Measurements from ENCODE around the gene CD300LD.

CD300LD gene

GRCh38 chr17:74536890-74537289, 55.2 kb downstream of the CD300LD start:
- Histone ChIP-seq H3K27me3 (ENCODE audit: insufficient read depth, low read length) (0 out of 2 replicates have a peak, but pooled peaks cover 4% of the 10 kb centered on the region), H3K4me1 (ENCODE audit: insufficient read depth, low read length, severe bottlenecking) (no peaks in the 10 kb centered on the region), H4K20me1 (ENCODE audit: insufficient read depth, low read length) (no peaks in the 10 kb centered on the region), H3K27ac (ENCODE audit: low read depth, low read length, poor library complexity, severe bottlenecking) (no peak overlapping the region), H3K9me2 (ENCODE audit: low read depth, low read length) (no peaks in the 10 kb centered on the region), H3K4me2 (ENCODE audit: low read length) (no peak overlapping the region), H3K79me2 (ENCODE audit: insufficient read depth, low read length) (no peaks in the 10 kb centered on the region), H3K36me3 (ENCODE audit: insufficient read depth, low read length) (no peaks in the 10 kb centered on the region; the same call in 1 of the 2 replicates), H2AFZ (ENCODE audit: low read length) (no peak overlapping the region), H3K4me3 (ENCODE audit: low read depth, low read length, poor library complexity, severe bottlenecking) (no peak overlapping the region), H3K9ac (ENCODE audit: low read length) (no peak overlapping the region), H3K9me3 (ENCODE audit: low read length) (no peaks in the 10 kb centered on the region), H3F3A (ENCODE audit: insufficient read depth, low read length) (no peaks in the 10 kb centered on the region)
- TF ChIP-seq EZH2 (IDR thresholded peaks at IDR 0.05; ENCODE audit: borderline replicate concordance, low read length) (no peak), CTCF (IDR thresholded peaks at IDR 0.05; ENCODE audit: low read length) (no peak)

- 0 out of 2 replicates have a peak, but pooled peaks cover 4% of the 10 kb centered on the region for H3K27me3 ChIP-seq (ENCODE audit: insufficient read depth, low read length)
- no peaks in the 10 kb centered on the region for H3K9me3 ChIP-seq (ENCODE audit: low read length)
- H3K4me2 ChIP-seq (ENCODE audit: low read length), result no peak overlapping the region
- H4K20me1 ChIP-seq (ENCODE audit: insufficient read depth, low read length), result no peaks in the 10 kb centered on the region
- no peak overlapping the region for H3K4me3 ChIP-seq (ENCODE audit: low read depth, low read length, poor library complexity, severe bottlenecking)
- no peaks in the 10 kb centered on the region for H3K4me1 ChIP-seq (ENCODE audit: insufficient read depth, low read length, severe bottlenecking)
- TF ChIP-seq CTCF (IDR thresholded peaks at IDR 0.05; ENCODE audit: low read length) (no peak), EZH2 (IDR thresholded peaks at IDR 0.05; ENCODE audit: borderline replicate concordance, low read length) (no peak)
- no peak overlapping the region for H3K9ac ChIP-seq (ENCODE audit: low read length)
- H3K27ac ChIP-seq (ENCODE audit: low read depth, low read length, poor library complexity, severe bottlenecking), result no peak overlapping the region
- no peaks in the 10 kb centered on the region; the same call in 1 of the 2 replicates for H3K36me3 ChIP-seq (ENCODE audit: insufficient read depth, low read length)
- H3F3A ChIP-seq (ENCODE audit: insufficient read depth, low read length), result no peaks in the 10 kb centered on the region
- no peaks in the 10 kb centered on the region for H3K9me2 ChIP-seq (ENCODE audit: low read depth, low read length)
- no peak overlapping the region for H2AFZ ChIP-seq (ENCODE audit: low read length)
- no peaks in the 10 kb centered on the region for H3K79me2 ChIP-seq (ENCODE audit: insufficient read depth, low read length)
These were observed 60.0 kb downstream of the CD300LD start for GRCh38 chr17:74532115-74532514.

GRCh38 chr17:74531231-74531761, 60.8 kb downstream of the CD300LD start, which contains the start of gene CD300LB:
CD300LB (minus strand) TSS chr17:74531475; CDS start chr17:74531350, 125 bp downstream.
- no peaks in the 10 kb centered on the region for H3K79me2 ChIP-seq (ENCODE audit: insufficient read depth, low read length)
- H3F3A ChIP-seq (ENCODE audit: insufficient read depth, low read length), result no peaks in the 10 kb centered on the region
- no peaks in the 10 kb centered on the region; the same call in 1 of the 2 replicates for H3K36me3 ChIP-seq (ENCODE audit: insufficient read depth, low read length)
- no peak within 1 kb of the TSS for H3K4me2 ChIP-seq (ENCODE audit: low read length)
- no peak within 1 kb of the TSS for H3K4me3 ChIP-seq (ENCODE audit: low read depth, low read length, poor library complexity, severe bottlenecking)
- H3K9me2 ChIP-seq (ENCODE audit: low read depth, low read length), result no peaks in the 10 kb centered on the region
- H3K27me3 ChIP-seq (ENCODE audit: insufficient read depth, low read length), result 0 out of 2 replicates have a peak, but pooled peaks cover 4% of the 10 kb centered on the region
- H4K20me1 ChIP-seq (ENCODE audit: insufficient read depth, low read length), result no peaks in the 10 kb centered on the region
- H3K9me3 ChIP-seq (ENCODE audit: low read length), result no peaks in the 10 kb centered on the region
- no peaks in the 10 kb centered on the region for H3K4me1 ChIP-seq (ENCODE audit: insufficient read depth, low read length, severe bottlenecking)
- no peak within 1 kb of the TSS for H3K27ac ChIP-seq (ENCODE audit: low read depth, low read length, poor library complexity, severe bottlenecking)
- TF ChIP-seq CTCF (IDR thresholded peaks at IDR 0.05; ENCODE audit: low read length) (no peak), EZH2 (IDR thresholded peaks at IDR 0.05; ENCODE audit: borderline replicate concordance, low read length) (no peak)
- no peak within 1 kb of the TSS for H2AFZ ChIP-seq (ENCODE audit: low read length)
- H3K9ac ChIP-seq (ENCODE audit: low read length), result no peak within 1 kb of the TSS
